Measurements from ENCODE around the gene TMEM26.

DNA sequence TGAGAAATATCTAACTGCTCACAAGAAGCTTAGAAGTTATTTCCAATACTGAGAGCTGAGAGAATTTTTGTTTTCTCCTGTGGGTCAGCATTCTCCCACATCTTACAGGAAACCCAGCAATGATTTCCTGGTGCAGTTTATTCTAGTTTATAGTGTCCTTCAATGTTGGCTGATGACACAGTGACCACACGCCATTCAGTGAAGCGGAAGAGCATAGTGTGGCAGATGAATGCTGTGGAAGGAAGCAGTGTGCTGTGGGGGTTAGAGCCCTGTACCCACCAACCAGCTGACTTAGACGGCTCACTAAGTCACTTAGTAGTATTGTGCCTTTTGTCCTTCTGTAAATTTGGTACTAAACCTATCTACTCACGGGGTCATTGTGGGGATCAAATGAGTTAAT is 1.4 kb upstream of the TMEM26 start:
- TF ChIP-seq FOXK1 (CRISPR knock-in tag; IDR thresholded peaks at IDR 0.05; ENCODE audit: borderline replicate concordance, low read depth) (no peak), ZNF644 (CRISPR knock-in tag; IDR thresholded peaks at IDR 0.05; ENCODE audit: low read depth) (no peak), ZC3H4 (CRISPR knock-in tag; IDR thresholded peaks at IDR 0.05; ENCODE audit: borderline replicate concordance) (no peak), ZFX (CRISPR knock-in tag; IDR thresholded peaks at IDR 0.05; ENCODE audit: low read depth) (no peak)
- TF ChIP-seq, protein P1, sequence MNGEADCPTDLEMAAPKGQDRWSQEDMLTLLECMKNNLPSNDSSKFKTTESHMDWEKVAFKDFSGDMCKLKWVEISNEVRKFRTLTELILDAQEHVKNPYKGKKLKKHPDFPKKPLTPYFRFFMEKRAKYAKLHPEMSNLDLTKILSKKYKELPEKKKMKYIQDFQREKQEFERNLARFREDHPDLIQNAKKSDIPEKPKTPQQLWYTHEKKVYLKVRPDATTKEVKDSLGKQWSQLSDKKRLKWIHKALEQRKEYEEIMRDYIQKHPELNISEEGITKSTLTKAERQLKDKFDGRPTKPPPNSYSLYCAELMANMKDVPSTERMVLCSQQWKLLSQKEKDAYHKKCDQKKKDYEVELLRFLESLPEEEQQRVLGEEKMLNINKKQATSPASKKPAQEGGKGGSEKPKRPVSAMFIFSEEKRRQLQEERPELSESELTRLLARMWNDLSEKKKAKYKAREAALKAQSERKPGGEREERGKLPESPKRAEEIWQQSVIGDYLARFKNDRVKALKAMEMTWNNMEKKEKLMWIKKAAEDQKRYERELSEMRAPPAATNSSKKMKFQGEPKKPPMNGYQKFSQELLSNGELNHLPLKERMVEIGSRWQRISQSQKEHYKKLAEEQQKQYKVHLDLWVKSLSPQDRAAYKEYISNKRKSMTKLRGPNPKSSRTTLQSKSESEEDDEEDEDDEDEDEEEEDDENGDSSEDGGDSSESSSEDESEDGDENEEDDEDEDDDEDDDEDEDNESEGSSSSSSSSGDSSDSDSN (CRISPR knock-in tag; IDR thresholded peaks at IDR 0.05), result no peak
- TF ChIP-seq, protein P2, sequence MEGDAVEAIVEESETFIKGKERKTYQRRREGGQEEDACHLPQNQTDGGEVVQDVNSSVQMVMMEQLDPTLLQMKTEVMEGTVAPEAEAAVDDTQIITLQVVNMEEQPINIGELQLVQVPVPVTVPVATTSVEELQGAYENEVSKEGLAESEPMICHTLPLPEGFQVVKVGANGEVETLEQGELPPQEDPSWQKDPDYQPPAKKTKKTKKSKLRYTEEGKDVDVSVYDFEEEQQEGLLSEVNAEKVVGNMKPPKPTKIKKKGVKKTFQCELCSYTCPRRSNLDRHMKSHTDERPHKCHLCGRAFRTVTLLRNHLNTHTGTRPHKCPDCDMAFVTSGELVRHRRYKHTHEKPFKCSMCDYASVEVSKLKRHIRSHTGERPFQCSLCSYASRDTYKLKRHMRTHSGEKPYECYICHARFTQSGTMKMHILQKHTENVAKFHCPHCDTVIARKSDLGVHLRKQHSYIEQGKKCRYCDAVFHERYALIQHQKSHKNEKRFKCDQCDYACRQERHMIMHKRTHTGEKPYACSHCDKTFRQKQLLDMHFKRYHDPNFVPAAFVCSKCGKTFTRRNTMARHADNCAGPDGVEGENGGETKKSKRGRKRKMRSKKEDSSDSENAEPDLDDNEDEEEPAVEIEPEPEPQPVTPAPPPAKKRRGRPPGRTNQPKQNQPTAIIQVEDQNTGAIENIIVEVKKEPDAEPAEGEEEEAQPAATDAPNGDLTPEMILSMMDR (CRISPR knock-in tag; IDR thresholded peaks at IDR 0.05), result no peak
- TF ChIP-seq, protein P3, sequence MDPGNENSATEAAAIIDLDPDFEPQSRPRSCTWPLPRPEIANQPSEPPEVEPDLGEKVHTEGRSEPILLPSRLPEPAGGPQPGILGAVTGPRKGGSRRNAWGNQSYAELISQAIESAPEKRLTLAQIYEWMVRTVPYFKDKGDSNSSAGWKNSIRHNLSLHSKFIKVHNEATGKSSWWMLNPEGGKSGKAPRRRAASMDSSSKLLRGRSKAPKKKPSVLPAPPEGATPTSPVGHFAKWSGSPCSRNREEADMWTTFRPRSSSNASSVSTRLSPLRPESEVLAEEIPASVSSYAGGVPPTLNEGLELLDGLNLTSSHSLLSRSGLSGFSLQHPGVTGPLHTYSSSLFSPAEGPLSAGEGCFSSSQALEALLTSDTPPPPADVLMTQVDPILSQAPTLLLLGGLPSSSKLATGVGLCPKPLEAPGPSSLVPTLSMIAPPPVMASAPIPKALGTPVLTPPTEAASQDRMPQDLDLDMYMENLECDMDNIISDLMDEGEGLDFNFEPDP (CRISPR knock-in tag; conservative IDR thresholded peaks at IDR 0.05), result no peak
- TF ChIP-seq, protein P4, sequence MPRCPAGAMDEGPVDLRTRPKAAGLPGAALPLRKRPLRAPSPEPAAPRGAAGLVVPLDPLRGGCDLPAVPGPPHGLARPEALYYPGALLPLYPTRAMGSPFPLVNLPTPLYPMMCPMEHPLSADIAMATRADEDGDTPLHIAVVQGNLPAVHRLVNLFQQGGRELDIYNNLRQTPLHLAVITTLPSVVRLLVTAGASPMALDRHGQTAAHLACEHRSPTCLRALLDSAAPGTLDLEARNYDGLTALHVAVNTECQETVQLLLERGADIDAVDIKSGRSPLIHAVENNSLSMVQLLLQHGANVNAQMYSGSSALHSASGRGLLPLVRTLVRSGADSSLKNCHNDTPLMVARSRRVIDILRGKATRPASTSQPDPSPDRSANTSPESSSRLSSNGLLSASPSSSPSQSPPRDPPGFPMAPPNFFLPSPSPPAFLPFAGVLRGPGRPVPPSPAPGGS (CRISPR knock-in tag; IDR thresholded peaks at IDR 0.05), result no peak
